ENCODE measurements around the gene ANAPC1. TPM values are rescaled to one million over a fixed set of nuclear protein-coding genes. Genes with fewer than 3 reads are reported as not detected.
"Not testable (repeated sequence)": the region's sequence is repeated elsewhere in the genome, so short reads cannot be mapped to it uniquely, and the experiment has no call there.

Gene ANAPC1
- total RNA-seq, 2 experiments from 2014 or later: 34.0 to 39.5 TPM

DNA sequence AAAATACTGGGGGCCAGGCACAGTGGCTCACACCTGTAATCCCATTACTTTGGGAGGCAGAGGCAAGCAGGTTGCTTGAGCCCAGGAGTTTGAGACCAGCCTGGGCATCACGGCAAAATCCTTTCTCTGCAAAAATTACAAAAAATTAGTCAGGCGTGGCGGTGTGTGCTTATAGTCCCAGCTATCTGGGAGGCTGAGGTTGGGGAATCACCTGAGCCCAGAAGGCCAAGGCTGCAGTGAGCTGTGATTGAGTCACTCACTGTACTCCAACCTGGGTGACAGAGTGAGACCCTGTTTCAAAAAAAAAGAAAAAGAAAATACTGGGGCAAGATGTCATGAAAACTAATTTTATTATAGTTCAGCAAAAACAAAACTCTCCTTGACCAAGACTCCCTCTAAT, 24.0 kb downstream of the ANAPC1 start:
- H3K27ac Mint-ChIP-seq; H3K9me3 ChIP-seq (ENCODE audit: control insufficient read depth in 1 of 2, insufficient read depth in 1 of 2, low read length in 2 of 2); POLR2A ChIA-PET; H3K4me1 ChIP-seq (ENCODE audit: insufficient read depth, low read length); H3K36me3 ChIP-seq (ENCODE audit: insufficient read depth, low read length); H3K9me3 Mint-ChIP-seq; ATAC-seq (ENCODE audit: poor library complexity); CTCF ChIA-PET; DNase-seq; H3K27ac ChIP-seq (ENCODE audit: low read depth in 1 of 2, low read length in 2 of 2); intact Hi-C loops (cut with DNase I, micrococcal nuclease); H3K4me1 Mint-ChIP-seq (ENCODE audit: low read depth); H3K27me3 ChIP-seq (ENCODE audit: control insufficient read depth in 1 of 2, insufficient read depth in 2 of 2, low read length in 2 of 2); H3K27me3 Mint-ChIP-seq; H3K4me3 ChIP-seq (ENCODE audit: low read length); H3K4me3 Mint-ChIP-seq: not testable (repeated sequence)
- peaks cover 70% of the 10 kb centered on the region for H3K36me3 Mint-ChIP-seq (ENCODE audit: low read depth)

DNA sequence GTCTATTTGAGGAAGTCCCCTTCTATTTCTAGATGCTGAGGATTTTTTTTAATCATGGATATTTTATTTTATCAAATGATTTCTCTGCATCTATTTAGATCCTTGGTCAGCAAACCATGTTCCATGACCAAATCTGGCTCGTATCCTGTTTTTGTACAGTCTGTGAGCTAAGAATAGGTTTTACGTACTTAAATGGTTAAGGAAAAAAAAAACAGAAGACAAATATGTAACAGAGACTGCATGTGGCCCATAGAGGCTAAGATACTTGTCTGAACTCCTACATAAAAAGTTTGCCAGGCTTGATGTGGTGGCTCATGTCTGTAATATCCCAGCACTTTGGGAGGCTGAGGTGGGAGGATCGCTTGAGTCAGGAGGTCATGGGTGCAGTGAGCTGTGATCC, 31.4 kb downstream of the ANAPC1 start:
- H3K27ac Mint-ChIP-seq; CTCF ChIA-PET; DNase-seq; H3K4me3 Mint-ChIP-seq; H3K4me3 ChIP-seq (ENCODE audit: low read length); H3K9me3 ChIP-seq (ENCODE audit: control insufficient read depth in 1 of 2, insufficient read depth in 1 of 2, low read length in 2 of 2); intact Hi-C loops (cut with DNase I, micrococcal nuclease); H3K4me1 ChIP-seq (ENCODE audit: insufficient read depth, low read length); POLR2A ChIA-PET; H3K4me1 Mint-ChIP-seq (ENCODE audit: low read depth); H3K27me3 ChIP-seq (ENCODE audit: control insufficient read depth in 1 of 2, insufficient read depth in 2 of 2, low read length in 2 of 2); H3K9me3 Mint-ChIP-seq; H3K27ac ChIP-seq (ENCODE audit: low read depth in 1 of 2, low read length in 2 of 2); H3K27me3 Mint-ChIP-seq; ATAC-seq (ENCODE audit: poor library complexity): not testable (repeated sequence)
- peaks cover 18% of the 10 kb centered on the region for H3K36me3 ChIP-seq (ENCODE audit: insufficient read depth, low read length)
- peaks cover 84% of the 10 kb centered on the region for H3K36me3 Mint-ChIP-seq (ENCODE audit: low read depth)

DNA sequence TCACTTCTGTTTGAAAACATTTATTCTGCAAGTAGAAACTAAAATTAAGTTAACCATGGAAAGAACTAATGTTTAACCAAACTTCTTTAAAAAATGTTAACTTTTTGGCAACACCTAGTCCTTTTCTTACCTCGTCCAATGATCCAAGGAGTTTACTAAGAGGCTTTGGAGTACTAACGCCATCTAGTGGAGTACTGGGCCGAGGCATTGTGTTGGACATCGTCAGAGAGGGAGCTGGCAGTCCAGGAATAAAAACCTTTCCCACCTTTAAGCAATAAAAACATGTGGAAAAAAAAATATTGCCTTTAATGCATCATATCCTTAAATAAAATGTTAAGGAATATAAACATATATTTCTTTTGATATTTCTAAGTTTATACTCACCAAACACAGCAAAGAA, 33.3 kb downstream of the ANAPC1 start:
- H3K9me3 ChIP-seq (ENCODE audit: control insufficient read depth in 1 of 2, insufficient read depth in 1 of 2, low read length in 2 of 2); H3K27me3 ChIP-seq (ENCODE audit: control insufficient read depth in 1 of 2, insufficient read depth in 2 of 2, low read length in 2 of 2); intact Hi-C loops (cut with DNase I, micrococcal nuclease); H3K4me3 Mint-ChIP-seq; H3K4me1 ChIP-seq (ENCODE audit: insufficient read depth, low read length); H3K27ac ChIP-seq (ENCODE audit: low read depth in 1 of 2, low read length in 2 of 2); H3K4me1 Mint-ChIP-seq (ENCODE audit: low read depth); H3K27ac Mint-ChIP-seq; H3K9me3 Mint-ChIP-seq; POLR2A ChIA-PET; H3K27me3 Mint-ChIP-seq; H3K4me3 ChIP-seq (ENCODE audit: low read length); CTCF ChIA-PET: not testable (repeated sequence)
- TF ChIP-seq, protein P1, sequence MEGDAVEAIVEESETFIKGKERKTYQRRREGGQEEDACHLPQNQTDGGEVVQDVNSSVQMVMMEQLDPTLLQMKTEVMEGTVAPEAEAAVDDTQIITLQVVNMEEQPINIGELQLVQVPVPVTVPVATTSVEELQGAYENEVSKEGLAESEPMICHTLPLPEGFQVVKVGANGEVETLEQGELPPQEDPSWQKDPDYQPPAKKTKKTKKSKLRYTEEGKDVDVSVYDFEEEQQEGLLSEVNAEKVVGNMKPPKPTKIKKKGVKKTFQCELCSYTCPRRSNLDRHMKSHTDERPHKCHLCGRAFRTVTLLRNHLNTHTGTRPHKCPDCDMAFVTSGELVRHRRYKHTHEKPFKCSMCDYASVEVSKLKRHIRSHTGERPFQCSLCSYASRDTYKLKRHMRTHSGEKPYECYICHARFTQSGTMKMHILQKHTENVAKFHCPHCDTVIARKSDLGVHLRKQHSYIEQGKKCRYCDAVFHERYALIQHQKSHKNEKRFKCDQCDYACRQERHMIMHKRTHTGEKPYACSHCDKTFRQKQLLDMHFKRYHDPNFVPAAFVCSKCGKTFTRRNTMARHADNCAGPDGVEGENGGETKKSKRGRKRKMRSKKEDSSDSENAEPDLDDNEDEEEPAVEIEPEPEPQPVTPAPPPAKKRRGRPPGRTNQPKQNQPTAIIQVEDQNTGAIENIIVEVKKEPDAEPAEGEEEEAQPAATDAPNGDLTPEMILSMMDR (IDR thresholded peaks at IDR 0.05): peak; percentile 40
- peak; percentile 44 for ATAC-seq (ENCODE audit: poor library complexity)
- peak in 8 of 14 experiments; percentile 3 to 28 (median 11) for DNase-seq
- H3K36me3 ChIP-seq (ENCODE audit: insufficient read depth, low read length): peaks cover 22% of the 10 kb centered on the region
- H3K36me3 Mint-ChIP-seq (ENCODE audit: low read depth): peaks cover 69% of the 10 kb centered on the region

DNA sequence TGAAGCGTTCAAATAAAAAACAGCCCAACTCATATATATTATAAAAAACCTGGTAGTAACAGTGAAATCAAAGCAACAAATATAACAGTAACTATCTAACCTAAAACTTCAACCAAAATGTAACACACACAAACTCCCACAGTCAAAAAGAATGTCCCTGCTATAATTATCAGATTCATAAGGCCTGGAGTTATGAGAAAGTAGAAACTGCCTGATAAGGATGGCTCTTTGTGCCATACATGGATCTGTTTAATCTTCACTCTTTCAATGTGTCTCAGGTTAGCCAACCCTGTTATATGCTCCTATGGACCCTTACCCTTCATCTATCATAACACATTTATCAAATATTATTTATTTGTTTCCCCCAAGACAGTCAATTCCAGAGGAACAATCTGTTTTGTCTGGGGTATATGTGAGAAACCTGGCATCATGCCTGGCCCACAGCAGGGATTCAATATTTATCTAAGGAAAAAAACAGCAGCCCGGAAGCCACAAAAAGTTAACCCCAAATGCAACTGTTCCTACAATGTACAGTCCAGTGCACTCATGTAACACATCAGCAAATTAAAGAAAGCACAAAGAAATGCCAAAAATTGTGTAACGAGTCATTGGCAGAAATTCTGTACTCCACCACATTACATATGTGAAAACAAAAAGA, 44.2 kb downstream of the ANAPC1 start:
- H3K4me1 ChIP-seq (ENCODE audit: insufficient read depth, low read length); intact Hi-C loops (cut with DNase I, micrococcal nuclease); H3K9me3 ChIP-seq (ENCODE audit: control insufficient read depth in 1 of 2, insufficient read depth in 1 of 2, low read length in 2 of 2); CTCF ChIA-PET; DNase-seq; H3K4me1 Mint-ChIP-seq (ENCODE audit: low read depth); ATAC-seq (ENCODE audit: poor library complexity); H3K27ac ChIP-seq (ENCODE audit: low read depth in 1 of 2, low read length in 2 of 2); H3K27me3 ChIP-seq (ENCODE audit: control insufficient read depth in 1 of 2, insufficient read depth in 2 of 2, low read length in 2 of 2); H3K9me3 Mint-ChIP-seq; H3K4me3 ChIP-seq (ENCODE audit: low read length); POLR2A ChIA-PET; H3K4me3 Mint-ChIP-seq; H3K27me3 Mint-ChIP-seq: not testable (repeated sequence)
- H3K36me3 ChIP-seq (ENCODE audit: insufficient read depth, low read length): peaks cover 17% of the 10 kb centered on the region
- H3K36me3 Mint-ChIP-seq (ENCODE audit: low read depth): peaks cover 63% of the 10 kb centered on the region
- peak overlapping the region; percentile 22 for H3K27ac Mint-ChIP-seq

DNA sequence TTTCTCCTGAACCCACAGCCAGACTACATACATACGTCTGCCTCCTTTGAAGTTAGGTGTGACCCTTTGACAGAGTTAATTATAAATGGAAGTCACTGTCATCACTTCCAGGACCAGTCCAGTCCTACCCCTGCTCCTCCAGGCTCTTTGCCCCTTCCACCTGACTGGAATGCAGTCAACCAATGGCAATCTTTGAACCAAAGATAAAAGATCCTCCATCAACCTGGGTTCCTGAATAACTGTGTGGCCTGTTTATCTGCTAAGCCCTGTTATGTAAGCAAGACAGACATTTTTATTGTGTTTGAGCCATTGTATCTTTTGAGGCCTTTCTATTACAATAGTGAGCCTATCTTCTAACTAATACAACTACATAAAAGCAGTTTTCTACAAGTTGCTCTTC, 45.0 kb downstream of the ANAPC1 start:
- CTCF ChIA-PET; H3K9me3 Mint-ChIP-seq; H3K27ac ChIP-seq (ENCODE audit: low read depth in 1 of 2, low read length in 2 of 2); DNase-seq; ATAC-seq (ENCODE audit: poor library complexity); H3K4me3 Mint-ChIP-seq; H3K9me3 ChIP-seq (ENCODE audit: control insufficient read depth in 1 of 2, insufficient read depth in 1 of 2, low read length in 2 of 2); H3K4me1 Mint-ChIP-seq (ENCODE audit: low read depth); H3K27me3 ChIP-seq (ENCODE audit: control insufficient read depth in 1 of 2, insufficient read depth in 2 of 2, low read length in 2 of 2); H3K4me1 ChIP-seq (ENCODE audit: insufficient read depth, low read length); intact Hi-C loops (cut with DNase I, micrococcal nuclease); H3K27me3 Mint-ChIP-seq; H3K4me3 ChIP-seq (ENCODE audit: low read length); POLR2A ChIA-PET: not testable (repeated sequence)
- H3K36me3 Mint-ChIP-seq (ENCODE audit: low read depth): peaks cover 68% of the 10 kb centered on the region
- H3K36me3 ChIP-seq (ENCODE audit: insufficient read depth, low read length): peaks cover 22% of the 10 kb centered on the region
- H3K27ac Mint-ChIP-seq: peak overlapping the region; percentile 22

DNA sequence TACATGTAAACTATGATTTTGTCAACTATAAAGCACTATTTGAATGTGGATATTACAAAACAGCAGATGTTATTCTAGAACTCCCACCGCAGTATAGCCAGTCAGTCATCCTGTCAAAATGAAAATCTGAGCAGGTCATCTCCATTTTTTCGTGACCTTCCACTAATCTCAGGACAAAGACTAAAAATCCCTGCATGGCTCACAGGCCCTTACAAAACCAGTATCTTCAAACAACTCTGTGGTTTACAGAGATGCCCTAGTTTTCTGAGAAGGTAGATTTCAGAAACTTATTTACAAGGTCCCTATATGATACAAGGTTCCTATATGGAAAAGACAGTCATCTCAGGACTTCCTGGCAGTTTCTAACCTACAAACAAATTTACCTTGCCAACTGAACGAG, 49.8 kb downstream of the ANAPC1 start:
- CTCF ChIA-PET; H3K9me3 ChIP-seq (ENCODE audit: control insufficient read depth in 1 of 2, insufficient read depth in 1 of 2, low read length in 2 of 2); H3K9me3 Mint-ChIP-seq; H3K27me3 ChIP-seq (ENCODE audit: control insufficient read depth in 1 of 2, insufficient read depth in 2 of 2, low read length in 2 of 2); H3K4me3 Mint-ChIP-seq; ATAC-seq (ENCODE audit: poor library complexity); H3K4me1 Mint-ChIP-seq (ENCODE audit: low read depth); H3K4me1 ChIP-seq (ENCODE audit: insufficient read depth, low read length); POLR2A ChIA-PET; intact Hi-C loops (cut with DNase I, micrococcal nuclease); H3K27me3 Mint-ChIP-seq; H3K27ac Mint-ChIP-seq; H3K4me3 ChIP-seq (ENCODE audit: low read length); H3K27ac ChIP-seq (ENCODE audit: low read depth in 1 of 2, low read length in 2 of 2): not testable (repeated sequence)
- H3K36me3 Mint-ChIP-seq (ENCODE audit: low read depth): peaks cover 64% of the 10 kb centered on the region
- peaks cover 35% of the 10 kb centered on the region for H3K36me3 ChIP-seq (ENCODE audit: insufficient read depth, low read length)
- peak in 1 of 14 experiments; percentile 9 for DNase-seq

All from CD4-positive, alpha-beta T cell (primary cell).